Fibroblast of lung (primary cell): Measurements from ENCODE around the gene AKNA. TPM values are rescaled to one million over a fixed set of nuclear protein-coding genes. Genes with fewer than 3 reads are reported as not detected.

Experiments
- DNase-seq, 2 donors: peaks; one replicate each; pipeline versions ENCODE4 v3.0.0 to v3.0.0-alpha.2; 2010; ENCODE audit warnings: low read depth in 2 of 2
- H2AFZ ChIP-seq: 2 replicates; pipeline ENCODE4 v1.5.1; 2012; ENCODE audit warnings: low read length, control low read depth, inconsistent platforms
- H3K27ac ChIP-seq: 2 replicates; pipeline ENCODE4 v1.5.1; 2011; ENCODE audit warnings: low read length, control low read depth; ENCODE audit not compliant: insufficient read depth
- H3K27me3 ChIP-seq: 2 replicates; pipeline ENCODE4 v1.5.1; 2011; ENCODE audit warnings: mild to moderate bottlenecking, low read length; ENCODE audit not compliant: control insufficient read depth, insufficient read depth
- H3K36me3 ChIP-seq: 2 replicates; pipeline ENCODE4 v1.5.1; 2011; ENCODE audit warnings: low read length; ENCODE audit not compliant: control insufficient read depth, insufficient read depth
- H3K4me1 ChIP-seq: 2 replicates; pipeline ENCODE4 v1.5.1; 2011; ENCODE audit warnings: low read length; ENCODE audit not compliant: control insufficient read depth, insufficient read depth; ENCODE audit errors: extremely low read depth
- H3K4me2 ChIP-seq: 2 replicates; pipeline ENCODE4 v1.5.1; 2011; ENCODE audit warnings: low read length, control low read depth; ENCODE audit not compliant: insufficient read depth; ENCODE audit errors: extremely low read depth
- H3K4me3 ChIP-seq, 4 experiments: fragments of 200-600 bp in 1 of 4; sonication (generic) in 1 of 4; replicated peaks in 1 of 4; 2 replicates each; pipeline ENCODE4 v1.5.1; 2011 to 2016; ENCODE audit warnings: low read length in 4 of 4, low read depth in 3 of 4, mild to moderate bottlenecking in 3 of 4, control low read depth in 2 of 4, inconsistent platforms in 1 of 4, mixed read lengths in 1 of 4; ENCODE audit not compliant: insufficient read depth in 1 of 4; ENCODE audit errors: control extremely low read depth in 1 of 4
- H3K79me2 ChIP-seq: 2 replicates; pipeline ENCODE4 v1.5.1; 2012; ENCODE audit warnings: mild to moderate bottlenecking, low read length, inconsistent platforms; ENCODE audit not compliant: control insufficient read depth, insufficient read depth
- H3K9ac ChIP-seq: 2 replicates; pipeline ENCODE4 v1.5.1; 2011; ENCODE audit warnings: mild to moderate bottlenecking, low read length, control low read depth; ENCODE audit not compliant: insufficient read depth
- H3K9me3 ChIP-seq: 2 replicates; pipeline ENCODE4 v1.5.1; 2012; ENCODE audit warnings: low read depth, low read length; ENCODE audit not compliant: control insufficient read depth, insufficient read depth
- H4K20me1 ChIP-seq: 2 replicates; pipeline ENCODE4 v1.5.1; 2011; ENCODE audit warnings: low read length; ENCODE audit not compliant: control insufficient read depth, insufficient read depth; ENCODE audit errors: extremely low read depth
- CTCF ChIP-seq, 2 donors: IDR thresholded peaks in 1 of 2; conservative IDR thresholded peaks in 1 of 2; 1 replicate in 1 of 2; 2 replicates in 1 of 2; pipeline ENCODE4 v1.5.1; 2011 to 2012; ENCODE audit warnings: low read length in 2 of 2, control low read depth in 1 of 2, inconsistent platforms in 1 of 2, low read depth in 1 of 2, mild to moderate bottlenecking in 1 of 2
- EZH2 ChIP-seq: IDR thresholded peaks from 2 replicates; pipeline ENCODE4 v1.5.1; 2012; ENCODE audit warnings: low read length, control low read depth, mild to moderate bottlenecking; ENCODE audit errors: missing control alignments
- polyA plus RNA-seq, 2 donors: library from polyadenylated mRNA; depleted of rRNA in 1 of 2; stranded (reverse) in 1 of 2; unstranded in 1 of 2; fragments of >200 nt; gene quantifications; 2 replicates each; pipeline ENCODE4 v1.2.1, GENCODE V29; 2011 to 2012; ENCODE audit warnings: missing spikeins in 1 of 2
- total RNA-seq: library from RNA; depleted of rRNA; stranded (reverse); fragments of >200 nt; gene quantifications from 2 replicates; pipeline ENCODE4 v1.2.1, GENCODE V29; 2014

AKNA gene
- total and polyA plus RNA-seq, 2 donors (not counting 1 experiment from before 2014, with no cell fraction given) = 5.6 to 19.3 TPM

GRCh38 chr9:114285166-114285867, 102.5 kb downstream of the AKNA start:
- Histone ChIP-seq H3K4me1 (peaks cover 21% of the 10 kb centered on the region), H3K4me2 (no peak overlapping the region), H3K36me3 (no peaks in the 10 kb centered on the region), H2AFZ (no peak overlapping the region), H3K79me2 (no peaks in the 10 kb centered on the region), H3K9me3 (no peaks in the 10 kb centered on the region), H3K27me3 (no peaks in the 10 kb centered on the region), H4K20me1 (no peaks in the 10 kb centered on the region), H3K27ac (peak overlapping the region; percentile 8), H3K9ac (no peak overlapping the region), H3K4me3 (no peak overlapping the region)
- TF ChIP-seq CTCF (conservative IDR thresholded peaks at IDR 0.05 in 1 of 2, IDR thresholded peaks at IDR 0.05 in 1 of 2; ENCODE audit: low read depth in 1 of 2, low read length in 2 of 2) (peak; percentile 13 to 19), EZH2 (no peak)
- DNase-seq = peak; percentile 93 to 94

- H3K4me1 ChIP-seq = peaks cover 21% of the 10 kb centered on the region
- H3K9ac ChIP-seq = no peak overlapping the region
- no peak for DNase-seq
Measured at GRCh38 chr9:114284316-114285060, 103.3 kb downstream of the AKNA start.

More at GRCh38 chr9:114284316-114285060, 103.3 kb downstream of the AKNA start:
- Histone ChIP-seq H4K20me1 (no peaks in the 10 kb centered on the region), H3K27me3 (no peaks in the 10 kb centered on the region), H2AFZ (no peak overlapping the region), H3K79me2 (no peaks in the 10 kb centered on the region), H3K27ac (no peak overlapping the region), H3K4me3 (no peak overlapping the region), H3K36me3 (no peaks in the 10 kb centered on the region), H3K9me3 (no peaks in the 10 kb centered on the region), H3K4me2 (no peak overlapping the region)
- TF ChIP-seq CTCF (conservative IDR thresholded peaks at IDR 0.05 in 1 of 2, IDR thresholded peaks at IDR 0.05 in 1 of 2; ENCODE audit: low read depth in 1 of 2, low read length in 2 of 2) (no peak), EZH2 (no peak)

Other genes with a start within 250 kb of the AKNA start
- 3.6 and 5.4 TPM in 2 replicates for gene COL27A1, start 232.4 kb downstream of the AKNA start, total RNA-seq
- gene COL27A1, start 232.4 kb downstream of the AKNA start, polyA plus RNA-seq = 2.4 and 3.3 TPM in 2 replicates
- gene ORM1, start 64.9 kb downstream of the AKNA start, total RNA-seq = not detected in 2 replicates
- not detected in 2 replicates for gene ORM1, start 64.9 kb downstream of the AKNA start, polyA plus RNA-seq
- not detected in 2 replicates for gene ORM2, start 58.1 kb downstream of the AKNA start, total RNA-seq
- not detected in 2 replicates for gene ORM2, start 58.1 kb downstream of the AKNA start, polyA plus RNA-seq
- 0.51 and 1.8 TPM in 2 replicates for gene WHRN, start 117.5 kb upstream of the AKNA start, total RNA-seq
- gene WHRN, start 117.5 kb upstream of the AKNA start, polyA plus RNA-seq = 0.16 and 0.35 TPM in 2 replicates
- gene ATP6V1G1, start 199.8 kb upstream of the AKNA start, total RNA-seq = 102 and 111 TPM in 2 replicates
- gene ATP6V1G1, start 199.8 kb upstream of the AKNA start, polyA plus RNA-seq = 92.7 and 97.6 TPM in 2 replicates
- gene TMEM268, start 223.3 kb upstream of the AKNA start, total RNA-seq = 5.4 and 7.3 TPM in 2 replicates
- 5.4 and 7.7 TPM in 2 replicates for gene TMEM268, start 223.3 kb upstream of the AKNA start, polyA plus RNA-seq